H7 (cell line): ENCODE results near the gene RUNX1. TPM values are rescaled to one million over a fixed set of nuclear protein-coding genes. Genes with fewer than 3 reads are reported as not detected.
"Not testable (repeated sequence)": the region's sequence is repeated elsewhere in the genome, so short reads cannot be mapped to it uniquely, and the experiment has no call there.

Experiments used
- DNase-seq: peaks from one replicate; pipeline ENCODE4 v3.0.0; 2012
- H3K27me3 ChIP-seq: 2 replicates; pipeline ENCODE4 v1.6.0; 2011; ENCODE audit warnings: mild to moderate bottlenecking, low read length; ENCODE audit not compliant: control insufficient read depth, insufficient read depth
- H3K36me3 ChIP-seq: replicated peaks from 2 replicates; pipeline ENCODE4 v1.5.1; 2011; ENCODE audit warnings: low read length; ENCODE audit not compliant: control insufficient read depth, insufficient read depth
- H3K4me3 ChIP-seq: 2 replicates; pipeline ENCODE4 v1.5.1; 2011; ENCODE audit warnings: low read depth, mild to moderate bottlenecking, control low read depth, low read length, moderate library complexity; ENCODE audit not compliant: insufficient read depth
- total RNA-seq: library from RNA; depleted of rRNA; stranded (reverse); fragments of >200 nt; shearing (Covaris generic); gene quantifications from 2 replicates; pipeline ENCODE4 v1.2.3, GENCODE V29; 2014

Gene RUNX1
- total RNA-seq, 1 experiment from 2014 or later = 0.48 TPM

DNA sequence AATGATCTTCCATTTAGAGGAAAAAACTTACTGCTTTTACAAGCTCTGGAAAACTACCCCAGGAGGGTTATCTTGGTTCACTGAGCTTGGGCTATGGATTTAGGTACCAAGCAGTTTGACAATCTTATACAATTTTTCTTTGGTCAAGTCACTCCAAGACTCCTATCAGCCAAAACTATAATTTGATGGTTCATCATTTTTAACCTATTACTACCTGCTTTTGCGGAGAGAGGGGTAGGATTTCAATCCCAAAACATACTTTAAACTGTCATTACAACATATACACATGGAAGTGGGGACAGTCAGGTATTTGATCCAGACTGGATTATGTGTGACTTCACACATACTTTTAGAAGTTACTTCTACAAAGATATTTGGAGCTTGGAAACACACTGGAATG, 71.8 kb downstream of the RUNX1 start:
- Histone ChIP-seq H3K36me3 (no peaks in the 10 kb centered on the region), H3K4me3 (no peak overlapping the region), H3K27me3 (no peaks in the 10 kb centered on the region)
- DNase-seq = no peak

GRCh38 chr21:34974162-34974981, 74.7 kb downstream of the RUNX1 start:
- Histone ChIP-seq H3K27me3 (no peaks in the 10 kb centered on the region), H3K4me3 (no peak overlapping the region), H3K36me3 (no peaks in the 10 kb centered on the region)
- DNase-seq = no peak

DNA sequence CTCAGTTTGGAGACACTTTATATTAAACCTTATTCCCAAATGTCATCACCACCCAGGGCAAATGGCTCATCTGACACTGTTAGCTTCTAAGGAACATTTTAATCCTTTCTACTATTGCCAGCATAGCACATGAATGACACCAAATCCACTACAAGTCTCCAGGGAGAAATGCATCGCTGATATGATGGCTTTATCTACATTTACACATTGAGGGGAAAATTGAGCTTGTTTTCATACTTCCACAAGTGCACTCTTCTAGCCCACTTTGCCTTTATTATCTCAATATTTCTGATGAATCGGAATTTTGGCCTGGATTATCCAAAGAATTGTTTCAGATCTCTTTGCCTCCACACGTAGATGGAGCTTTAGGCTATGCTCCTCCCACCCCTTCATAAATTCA, 75.4 kb downstream of the RUNX1 start:
- H3K36me3 ChIP-seq = no peaks in the 10 kb centered on the region
- H3K4me3 ChIP-seq = no peak overlapping the region
- H3K27me3 ChIP-seq = no peaks in the 10 kb centered on the region
- DNase-seq = no peak

DNA sequence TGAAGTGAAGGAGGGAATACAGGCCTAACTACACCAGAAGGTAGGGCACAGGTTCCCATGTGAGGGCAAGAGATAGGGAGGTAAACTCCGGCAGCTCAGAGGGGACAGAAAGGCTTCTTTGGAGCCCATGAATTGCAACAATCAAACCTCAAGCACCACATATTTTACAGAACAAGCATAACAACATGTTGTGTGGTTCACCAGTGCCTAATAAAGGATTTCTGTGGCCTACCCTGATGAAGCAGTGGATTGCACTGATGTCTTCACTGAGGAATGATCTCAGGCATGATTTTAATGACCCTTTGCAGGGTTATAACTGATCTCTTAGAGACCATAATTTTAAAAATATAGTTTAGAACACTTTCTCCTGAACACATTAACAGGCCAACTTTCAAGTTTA, 77.4 kb downstream of the RUNX1 start:
- Histone ChIP-seq H3K27me3 (no peaks in the 10 kb centered on the region), H3K36me3 (no peaks in the 10 kb centered on the region), H3K4me3 (no peak overlapping the region)
- no peak for DNase-seq

DNA sequence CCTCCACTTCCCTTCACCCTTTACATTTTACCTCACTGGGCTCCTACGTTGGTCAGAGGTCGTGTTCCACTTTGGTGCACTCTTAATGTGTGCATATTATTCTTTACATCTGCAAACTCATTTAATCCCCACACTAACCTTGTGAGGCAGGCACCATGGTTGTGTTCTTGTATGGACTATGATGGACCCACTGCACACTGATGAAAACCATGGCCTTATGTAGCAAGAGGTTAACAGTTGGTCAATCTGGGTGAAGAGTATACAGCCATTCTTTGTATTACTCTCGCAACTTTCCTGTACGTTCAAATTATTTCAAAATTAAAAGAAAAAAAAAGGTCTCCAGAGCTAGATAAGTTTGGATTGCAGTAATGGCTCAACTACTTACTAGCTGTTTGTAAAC, 78.5 kb downstream of the RUNX1 start:
- no peak overlapping the region for H3K4me3 ChIP-seq
- DNase-seq = no peak
- H3K27me3 ChIP-seq = no peaks in the 10 kb centered on the region
- no peaks in the 10 kb centered on the region for H3K36me3 ChIP-seq

DNA sequence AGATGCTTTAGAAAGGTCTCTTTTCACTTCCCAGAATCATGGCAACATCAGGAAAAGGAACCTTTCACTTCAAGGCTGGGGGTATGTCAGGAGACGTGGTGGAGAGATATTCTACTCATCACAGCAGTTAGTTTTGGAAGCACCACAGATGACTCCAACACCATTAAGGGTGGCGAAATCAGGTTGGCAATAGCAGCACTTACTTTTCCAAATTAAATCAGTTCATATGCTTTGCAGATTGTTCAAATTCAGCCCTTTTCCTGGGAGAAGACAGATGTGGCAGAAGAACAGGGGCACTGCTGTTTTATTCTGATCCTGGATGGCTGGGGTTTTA, 79.0 kb downstream of the RUNX1 start:
- Histone ChIP-seq H3K36me3 (no peaks in the 10 kb centered on the region), H3K27me3 (no peaks in the 10 kb centered on the region), H3K4me3 (no peak overlapping the region)
- DNase-seq = no peak

DNA sequence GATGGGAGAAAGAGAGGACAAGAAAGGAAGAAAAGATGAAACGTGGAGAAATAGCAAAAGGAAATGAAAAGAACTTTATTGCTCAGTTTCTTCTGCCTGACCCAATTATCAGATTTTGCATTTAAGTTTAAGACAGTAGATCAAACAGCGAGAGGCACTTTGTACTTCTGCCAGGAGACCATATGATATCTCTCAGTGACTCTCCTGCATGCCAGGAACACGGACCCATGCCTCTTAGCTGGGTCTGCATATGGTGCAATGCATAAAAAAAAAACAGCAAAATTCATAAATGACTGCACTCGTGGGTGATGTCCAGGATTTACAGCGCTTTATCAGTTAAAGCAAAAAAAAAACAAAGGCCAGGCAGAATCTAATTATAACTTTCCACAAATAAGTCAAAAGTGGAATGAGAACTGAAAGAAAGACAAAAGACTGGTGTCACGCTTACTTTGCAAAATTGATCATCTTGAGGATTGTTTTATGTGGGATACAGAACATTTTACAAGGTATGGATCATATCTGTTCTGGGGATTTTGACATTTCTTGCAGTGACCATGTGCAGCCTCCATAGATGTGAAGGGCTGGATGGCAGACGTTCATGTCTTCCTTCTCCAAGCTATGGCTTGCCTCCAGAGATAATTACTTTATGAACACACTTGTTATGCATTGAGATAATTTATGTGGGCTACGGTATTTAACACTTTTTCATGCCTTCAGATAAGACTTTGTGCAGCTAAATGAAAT, 79.5 kb downstream of the RUNX1 start:
- no peak overlapping the region for H3K4me3 ChIP-seq
- no peaks in the 10 kb centered on the region for H3K27me3 ChIP-seq
- no peaks in the 10 kb centered on the region for H3K36me3 ChIP-seq
- no peak for DNase-seq

DNA sequence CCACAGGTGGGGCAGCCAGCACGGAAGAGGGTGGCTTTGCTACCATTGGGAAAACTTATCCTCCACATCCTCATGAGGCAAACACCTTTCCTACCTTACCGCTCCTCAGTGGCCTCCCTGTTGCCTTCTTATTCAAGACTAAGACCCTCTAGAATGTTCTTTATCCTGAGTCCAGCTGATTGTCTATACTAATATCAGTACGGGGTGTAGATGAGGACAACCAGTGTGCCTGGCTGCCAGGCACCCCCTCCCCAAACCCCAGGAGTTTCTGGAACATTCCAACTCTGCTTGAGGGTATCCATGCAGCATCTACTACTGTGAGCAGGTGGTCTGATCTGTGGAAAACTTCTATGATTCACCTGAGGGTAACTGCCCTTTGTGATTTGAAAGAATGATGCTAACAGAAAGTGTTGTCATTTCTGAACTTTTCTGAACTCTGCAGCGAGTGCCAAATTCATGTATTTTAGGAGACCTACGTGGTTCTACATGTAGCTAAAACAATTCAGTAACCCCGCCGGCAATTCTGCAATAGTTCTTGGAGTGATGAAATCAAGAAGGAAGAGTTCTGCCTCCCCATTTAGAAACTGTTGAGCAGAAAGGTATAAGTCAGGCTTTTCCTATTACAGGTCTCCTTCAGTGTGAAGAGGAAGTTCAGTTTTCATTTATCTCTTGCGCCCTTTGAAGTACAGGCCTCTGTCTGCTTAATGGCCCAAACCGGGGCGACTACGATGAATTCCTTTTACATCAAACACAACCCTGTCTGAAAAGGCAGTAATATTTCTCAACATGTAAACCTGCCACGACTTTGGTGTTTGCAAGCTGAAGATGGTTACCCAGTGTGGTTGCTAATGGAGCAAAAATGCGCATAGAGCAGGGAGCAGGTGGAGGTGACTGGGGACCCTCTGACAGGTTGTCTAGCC, 80.4 kb downstream of the RUNX1 start:
- no peaks in the 10 kb centered on the region for H3K36me3 ChIP-seq
- no peaks in the 10 kb centered on the region for H3K27me3 ChIP-seq
- DNase-seq = no peak
- no peak overlapping the region for H3K4me3 ChIP-seq

- no peak for DNase-seq
Observed at GRCh38 chr21:34967509-34968289, 81.4 kb downstream of the RUNX1 start.

GRCh38 chr21:34966881-34967280, 82.2 kb downstream of the RUNX1 start:
- not testable (repeated sequence) for H3K4me3 ChIP-seq, DNase-seq, H3K27me3 ChIP-seq, H3K36me3 ChIP-seq

More at GRCh38 chr21:34967509-34968289, 81.4 kb downstream of the RUNX1 start:
- no peak overlapping the region for H3K4me3 ChIP-seq
- no peaks in the 10 kb centered on the region for H3K36me3 ChIP-seq
- no peaks in the 10 kb centered on the region for H3K27me3 ChIP-seq

DNA sequence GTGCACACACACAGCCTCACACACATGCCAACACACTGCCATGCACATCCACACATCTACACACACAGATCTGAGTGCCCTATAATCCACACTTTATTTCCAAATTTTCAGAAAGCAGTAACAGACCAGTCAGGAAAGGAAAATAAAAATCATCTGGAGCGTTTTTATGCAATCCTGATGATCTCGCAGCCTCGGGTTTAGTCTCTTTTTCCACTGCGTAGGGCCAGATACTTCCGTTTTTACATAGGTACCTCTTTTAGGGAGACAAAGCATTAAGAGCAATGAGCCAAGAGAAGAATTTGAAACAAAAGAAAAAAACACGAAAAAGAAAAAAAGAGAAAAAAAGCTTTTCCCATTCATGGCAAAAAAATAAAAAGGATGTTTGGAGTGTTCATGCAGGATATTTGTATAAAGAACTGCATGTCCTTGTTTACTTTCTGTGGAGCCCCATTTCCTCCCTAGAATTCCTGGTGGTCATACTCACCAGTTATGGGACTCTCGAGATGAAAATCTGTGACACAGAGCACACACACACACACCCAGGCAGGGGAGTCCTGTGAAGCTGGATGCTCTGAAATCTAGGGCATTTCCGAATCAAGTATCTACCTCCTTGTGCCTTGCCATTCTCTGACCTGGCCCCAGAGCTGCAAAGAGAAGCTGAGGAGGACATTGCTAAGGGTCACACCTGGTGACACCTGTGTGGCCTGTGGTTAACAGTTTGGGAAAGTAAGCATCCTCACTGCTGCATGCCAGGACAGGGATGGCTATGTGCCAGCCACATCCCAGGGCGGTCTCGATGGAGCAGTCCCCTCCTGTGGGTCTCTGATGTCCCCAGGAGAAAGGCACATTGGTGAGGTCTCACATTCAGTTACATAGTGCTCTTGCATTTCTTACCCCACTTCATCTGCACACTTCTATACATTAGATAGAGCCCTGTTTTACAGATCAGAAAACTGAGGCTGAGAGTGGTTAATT, 83.6 kb downstream of the RUNX1 start:
- Histone ChIP-seq H3K27me3 (no peaks in the 10 kb centered on the region), H3K36me3 (no peaks in the 10 kb centered on the region), H3K4me3 (no peak overlapping the region)
- DNase-seq = no peak

GRCh38 chr21:34962586-34963222, 86.4 kb downstream of the RUNX1 start:
- DNase-seq = no peak
- Histone ChIP-seq H3K4me3 (no peak overlapping the region), H3K27me3 (no peaks in the 10 kb centered on the region), H3K36me3 (no peaks in the 10 kb centered on the region)

GRCh38 chr21:34962136-34962535, 87.0 kb downstream of the RUNX1 start:
- no peak for DNase-seq
- Histone ChIP-seq H3K4me3 (no peak overlapping the region), H3K36me3 (no peaks in the 10 kb centered on the region), H3K27me3 (no peaks in the 10 kb centered on the region)
